ENCODE data around the gene GAS6.
A peak's percentile ranks its signal among the peaks of the same experiment; 100 is the strongest.
"Not testable (repeated sequence)": the region's sequence is repeated elsewhere in the genome, so short reads cannot be mapped to it uniquely, and the experiment has no call there.

GAS6 gene

DNA sequence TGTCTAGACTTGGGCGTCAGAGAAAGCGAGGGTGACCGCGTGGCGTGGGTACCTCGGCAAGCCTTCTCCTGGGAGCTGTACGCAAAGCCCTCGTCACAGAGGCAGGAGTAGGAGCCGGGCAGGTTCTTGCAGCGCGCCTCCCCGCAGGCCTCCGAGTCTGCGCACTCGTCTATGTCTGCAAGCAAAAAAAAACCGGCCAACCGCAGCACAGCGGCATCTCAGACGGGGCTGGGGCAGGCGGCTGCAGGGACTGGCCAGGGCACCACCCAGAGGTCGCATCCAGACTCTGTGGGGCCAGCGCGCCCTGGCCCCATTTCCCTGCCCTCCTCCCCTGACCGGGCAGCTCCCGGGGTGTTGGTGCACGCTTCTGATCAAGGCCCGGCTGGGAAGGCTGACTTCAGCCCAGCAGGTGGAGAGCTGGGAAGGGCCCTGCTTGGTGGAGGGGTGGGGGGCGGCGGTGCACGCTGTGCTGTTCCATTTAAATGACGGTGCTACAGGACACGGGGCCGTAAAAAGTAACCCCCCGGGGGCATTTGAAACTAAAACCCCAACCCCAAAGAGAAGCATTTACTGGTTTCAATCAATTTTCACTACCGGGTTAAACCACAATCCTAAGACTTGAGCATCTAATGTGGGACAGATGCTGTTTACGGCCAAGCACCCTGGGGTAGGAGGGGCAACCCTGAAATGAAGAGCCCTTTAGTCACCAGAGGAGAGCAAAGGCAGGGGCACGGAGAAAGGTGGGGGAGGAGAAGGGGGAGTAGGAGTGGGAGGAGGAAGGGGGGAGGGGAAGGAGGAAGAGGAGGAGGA is 28.2 kb downstream of the GAS6 start:
- DNase-seq (ENCODE audit: low read depth in 2 of 2) = peak; percentile 33 to 57
- TF ChIP-seq, protein P1, sequence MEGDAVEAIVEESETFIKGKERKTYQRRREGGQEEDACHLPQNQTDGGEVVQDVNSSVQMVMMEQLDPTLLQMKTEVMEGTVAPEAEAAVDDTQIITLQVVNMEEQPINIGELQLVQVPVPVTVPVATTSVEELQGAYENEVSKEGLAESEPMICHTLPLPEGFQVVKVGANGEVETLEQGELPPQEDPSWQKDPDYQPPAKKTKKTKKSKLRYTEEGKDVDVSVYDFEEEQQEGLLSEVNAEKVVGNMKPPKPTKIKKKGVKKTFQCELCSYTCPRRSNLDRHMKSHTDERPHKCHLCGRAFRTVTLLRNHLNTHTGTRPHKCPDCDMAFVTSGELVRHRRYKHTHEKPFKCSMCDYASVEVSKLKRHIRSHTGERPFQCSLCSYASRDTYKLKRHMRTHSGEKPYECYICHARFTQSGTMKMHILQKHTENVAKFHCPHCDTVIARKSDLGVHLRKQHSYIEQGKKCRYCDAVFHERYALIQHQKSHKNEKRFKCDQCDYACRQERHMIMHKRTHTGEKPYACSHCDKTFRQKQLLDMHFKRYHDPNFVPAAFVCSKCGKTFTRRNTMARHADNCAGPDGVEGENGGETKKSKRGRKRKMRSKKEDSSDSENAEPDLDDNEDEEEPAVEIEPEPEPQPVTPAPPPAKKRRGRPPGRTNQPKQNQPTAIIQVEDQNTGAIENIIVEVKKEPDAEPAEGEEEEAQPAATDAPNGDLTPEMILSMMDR (IDR thresholded peaks at IDR 0.05; ENCODE audit: low read depth, low read length) = no peak
- H3K4me3 ChIP-seq (replicated peaks in 1 of 2; ENCODE audit: low read depth in 2 of 2, low read length in 2 of 2) = no peak overlapping the region

DNA sequence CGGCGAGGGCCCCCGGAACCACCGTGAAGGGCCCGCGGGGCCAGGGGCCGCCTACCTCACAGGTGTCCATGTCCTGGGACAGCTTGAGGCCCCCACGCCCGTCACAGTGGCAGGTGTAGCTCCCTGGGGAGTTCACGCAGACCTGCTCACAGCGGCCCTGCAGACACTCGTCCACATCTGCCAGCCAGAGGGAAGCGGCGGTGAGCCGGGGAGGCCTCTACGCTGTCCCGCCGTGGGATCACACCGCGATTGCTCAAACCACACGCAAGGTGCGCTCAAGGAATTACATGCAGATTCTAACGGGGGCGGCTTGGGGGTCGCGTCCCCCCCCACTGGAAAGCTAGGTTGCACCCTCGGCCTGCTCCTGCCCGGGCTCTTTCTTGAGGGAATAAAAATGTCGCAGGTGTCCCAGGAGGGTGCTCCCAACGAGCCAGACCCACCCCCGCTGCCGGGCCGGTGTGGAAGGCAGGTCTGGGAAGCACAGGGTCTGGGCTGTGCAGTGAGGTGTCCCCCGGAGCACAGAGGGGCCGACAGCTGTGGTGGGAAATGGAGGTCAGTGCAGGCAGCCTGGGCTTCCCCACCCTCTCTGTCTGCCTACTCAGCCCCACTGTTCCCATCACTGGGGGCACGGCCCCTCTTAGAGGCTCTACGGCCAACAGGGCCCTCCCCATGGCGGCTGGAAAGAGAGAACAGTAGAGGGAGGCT is 29.2 kb downstream of the GAS6 start:
- H3K4me3 ChIP-seq (replicated peaks in 1 of 2; ENCODE audit: low read depth in 2 of 2, low read length in 2 of 2) = no peak overlapping the region
- no peak for DNase-seq (ENCODE audit: low read depth in 2 of 2)
- TF ChIP-seq, protein P1 (IDR thresholded peaks at IDR 0.05; ENCODE audit: low read depth, low read length) = no peak

DNA sequence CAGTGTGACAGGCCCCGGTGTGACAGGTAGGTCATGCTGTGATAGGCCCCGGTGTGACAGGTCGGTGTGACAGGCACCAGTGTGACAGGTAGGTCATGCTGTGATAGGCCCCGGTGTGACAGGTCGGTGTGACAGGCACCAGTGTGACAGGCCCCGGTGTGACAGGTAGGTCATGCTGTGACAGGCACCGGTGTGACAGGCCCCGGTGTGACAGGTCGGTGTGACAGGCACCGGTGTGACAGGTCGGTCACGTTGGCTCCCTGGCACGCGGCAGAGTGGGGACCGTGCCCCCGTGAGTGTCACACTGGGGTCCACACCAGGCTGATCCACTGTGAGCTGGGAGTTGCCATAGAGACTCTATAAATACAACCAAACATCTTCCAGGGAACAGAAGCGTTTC is 29.9 kb downstream of the GAS6 start:
- DNase-seq (ENCODE audit: low read depth in 2 of 2); H3K4me3 ChIP-seq (replicated peaks in 1 of 2; ENCODE audit: low read depth in 2 of 2, low read length in 2 of 2): not testable (repeated sequence)

DNA sequence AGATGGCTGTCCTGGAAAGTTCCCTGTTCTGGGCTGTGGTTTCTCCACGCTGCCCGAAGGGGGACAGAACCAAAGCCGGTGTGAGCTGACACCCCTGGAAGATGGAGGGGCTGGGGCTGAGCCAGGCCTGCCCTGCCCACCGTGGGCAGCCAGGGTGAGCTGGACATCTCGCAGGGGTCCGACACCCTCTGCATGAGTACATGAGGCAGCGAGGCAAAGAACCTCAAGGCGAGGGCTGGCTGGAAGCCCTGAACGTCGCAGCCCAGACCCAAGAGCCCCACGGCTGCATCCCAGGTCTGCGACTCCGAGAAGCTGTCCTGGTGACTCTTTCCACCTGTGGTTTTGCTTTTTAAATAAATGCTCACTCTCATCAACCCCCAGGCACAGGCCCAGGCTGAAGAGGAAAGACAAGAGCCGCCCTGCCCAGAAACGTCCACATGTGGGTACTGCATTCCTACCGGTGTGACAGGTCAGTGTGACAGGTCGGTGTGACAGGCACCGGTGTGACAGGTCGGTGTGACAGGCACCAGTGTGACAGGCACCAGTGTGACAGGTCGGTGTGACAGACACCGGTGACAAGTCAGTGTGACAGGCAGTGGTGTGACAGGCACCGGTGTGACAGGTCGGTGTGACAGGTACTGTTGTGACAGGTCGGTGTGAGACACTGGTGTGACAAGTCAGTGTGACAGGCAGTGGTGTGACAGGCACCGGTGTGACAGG is 30.6 kb downstream of the GAS6 start:
- TF ChIP-seq, protein P1 (IDR thresholded peaks at IDR 0.05; ENCODE audit: low read depth, low read length) = no peak
- no peak for DNase-seq (ENCODE audit: low read depth in 2 of 2)
- H3K4me3 ChIP-seq (replicated peaks in 1 of 2; ENCODE audit: low read depth in 2 of 2, low read length in 2 of 2) = no peak overlapping the region

DNA sequence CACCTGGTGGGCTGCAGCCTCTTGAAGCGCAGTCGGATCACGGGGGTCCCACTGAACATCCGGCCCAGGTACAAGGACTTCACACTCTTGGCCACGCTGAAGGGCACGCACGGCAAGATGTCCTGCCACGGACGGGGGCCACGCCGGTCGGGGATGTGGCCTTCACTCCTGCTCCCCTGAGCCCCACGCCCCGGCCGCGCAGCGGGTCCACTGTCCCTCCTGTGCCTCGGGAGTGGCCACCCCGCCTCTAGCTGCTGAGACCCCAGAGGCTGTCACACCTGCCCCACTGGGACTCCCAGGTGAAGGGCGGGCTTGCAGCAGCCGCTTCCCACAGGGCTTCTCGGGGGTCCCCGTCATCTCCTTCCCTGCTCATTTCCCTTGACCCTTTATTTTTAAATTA is 31.2 kb downstream of the GAS6 start:
- TF ChIP-seq, protein P1 (IDR thresholded peaks at IDR 0.05; ENCODE audit: low read depth, low read length) = no peak
- no peak for DNase-seq (ENCODE audit: low read depth in 2 of 2)
- H3K4me3 ChIP-seq (replicated peaks in 1 of 2; ENCODE audit: low read depth in 2 of 2, low read length in 2 of 2) = no peak overlapping the region

DNA sequence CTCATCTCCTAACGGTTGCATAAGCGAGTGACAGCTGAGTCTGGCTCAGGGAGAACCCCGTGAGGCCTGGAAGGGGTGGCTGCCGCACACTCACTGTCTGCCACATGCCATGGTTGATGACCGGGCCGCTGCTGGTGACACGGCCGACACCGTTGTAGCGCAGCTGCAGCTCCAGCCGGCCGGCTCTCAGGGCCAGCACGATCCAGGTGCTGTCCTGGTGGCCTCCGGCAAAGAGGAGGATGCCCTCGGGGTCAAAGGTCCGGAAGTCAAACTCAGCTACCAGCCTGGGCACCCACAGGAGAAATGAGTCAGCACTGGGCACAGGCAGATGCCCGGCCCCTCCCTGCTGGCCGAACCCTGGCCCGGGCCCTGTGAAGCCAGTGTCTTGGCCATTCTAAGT is 31.7 kb downstream of the GAS6 start:
- no peak overlapping the region for H3K4me3 ChIP-seq (replicated peaks in 1 of 2; ENCODE audit: low read depth in 2 of 2, low read length in 2 of 2)
- no peak for DNase-seq (ENCODE audit: low read depth in 2 of 2)
- TF ChIP-seq, protein P1 (IDR thresholded peaks at IDR 0.05; ENCODE audit: low read depth, low read length) = no peak

DNA sequence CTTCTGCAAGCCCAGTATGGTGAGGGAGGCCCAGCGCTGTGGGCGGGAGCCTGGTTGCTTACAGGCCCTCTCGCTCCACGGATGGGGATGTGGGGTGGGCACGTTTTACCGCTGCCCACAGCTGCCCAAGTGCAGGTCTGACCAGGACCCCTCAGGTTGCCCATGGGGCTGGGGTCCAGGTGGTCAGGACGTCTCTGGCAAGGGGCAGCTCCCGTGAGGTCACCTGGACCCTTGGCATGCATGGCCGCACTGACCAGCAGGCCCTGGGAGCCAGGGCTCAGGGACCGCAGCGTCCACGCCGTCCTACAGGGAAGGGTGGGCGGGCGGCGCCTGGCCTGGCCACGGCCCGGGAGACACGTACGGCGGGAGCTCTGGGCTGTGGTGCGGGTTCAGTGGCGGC is 32.8 kb downstream of the GAS6 start:
- H3K4me3 ChIP-seq (replicated peaks in 1 of 2; ENCODE audit: low read depth in 2 of 2, low read length in 2 of 2) = no peak overlapping the region
- TF ChIP-seq, protein P1 (IDR thresholded peaks at IDR 0.05; ENCODE audit: low read depth, low read length) = no peak
- no peak for DNase-seq (ENCODE audit: low read depth in 2 of 2)

DNA sequence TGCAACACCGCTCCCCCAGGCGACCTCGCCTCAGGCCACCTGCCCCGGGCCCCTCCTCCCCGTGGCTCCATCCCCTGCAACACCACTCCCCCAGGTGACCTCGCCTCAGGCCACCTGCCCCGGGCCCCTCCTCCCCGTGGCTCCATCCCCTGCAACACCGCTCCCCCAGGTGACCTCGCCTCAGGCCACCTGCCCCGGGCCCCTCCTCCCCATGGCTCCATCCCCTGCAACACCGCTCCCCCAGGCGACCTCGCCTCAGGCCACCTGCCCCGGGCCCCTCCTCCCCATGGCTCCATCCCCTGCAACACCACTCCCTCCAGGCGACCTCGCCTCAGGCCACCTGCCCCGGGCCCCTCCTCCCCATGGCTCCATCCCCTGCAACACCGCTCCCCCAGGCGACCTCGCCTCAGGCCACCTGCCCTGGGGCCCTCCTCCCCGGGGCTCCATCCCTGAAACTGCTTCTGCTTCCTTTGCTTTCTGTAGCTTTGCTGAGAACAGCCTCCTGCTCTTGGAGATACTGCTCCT is 33.4 kb downstream of the GAS6 start:
- not testable (repeated sequence) for DNase-seq (ENCODE audit: low read depth in 2 of 2); H3K4me3 ChIP-seq (replicated peaks in 1 of 2; ENCODE audit: low read depth in 2 of 2, low read length in 2 of 2)
